ENCODE data around the gene GSTA1.
A peak's percentile ranks its signal among the peaks of the same experiment; 100 is the strongest.
"Not testable (repeated sequence)": the region's sequence is repeated elsewhere in the genome, so short reads cannot be mapped to it uniquely, and the experiment has no call there.

Gene GSTA1

DNA sequence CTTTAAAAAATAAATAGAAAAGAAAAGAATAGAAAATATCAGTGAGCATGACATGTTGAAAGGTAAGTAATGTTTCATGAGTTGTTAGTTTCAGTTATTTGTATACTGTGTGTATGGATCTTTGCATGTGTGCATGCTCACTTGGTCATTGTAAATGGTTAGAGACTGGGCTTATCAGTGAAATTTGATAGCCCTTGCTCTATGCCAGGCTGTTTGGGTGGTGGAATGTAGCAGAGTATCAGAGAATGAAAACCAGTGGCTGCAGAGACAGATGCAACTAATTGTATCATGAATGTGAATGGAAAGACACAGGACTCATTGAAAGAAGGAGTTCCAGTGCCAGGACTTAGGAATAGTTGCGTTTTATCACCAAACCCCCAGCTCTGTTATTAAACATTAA lies 44.5 kb downstream of the GSTA1 start:
- no peak for TF ChIP-seq ZFX (IDR thresholded peaks at IDR 0.05; ENCODE audit: borderline replicate concordance)
- TF ChIP-seq, protein P1, sequence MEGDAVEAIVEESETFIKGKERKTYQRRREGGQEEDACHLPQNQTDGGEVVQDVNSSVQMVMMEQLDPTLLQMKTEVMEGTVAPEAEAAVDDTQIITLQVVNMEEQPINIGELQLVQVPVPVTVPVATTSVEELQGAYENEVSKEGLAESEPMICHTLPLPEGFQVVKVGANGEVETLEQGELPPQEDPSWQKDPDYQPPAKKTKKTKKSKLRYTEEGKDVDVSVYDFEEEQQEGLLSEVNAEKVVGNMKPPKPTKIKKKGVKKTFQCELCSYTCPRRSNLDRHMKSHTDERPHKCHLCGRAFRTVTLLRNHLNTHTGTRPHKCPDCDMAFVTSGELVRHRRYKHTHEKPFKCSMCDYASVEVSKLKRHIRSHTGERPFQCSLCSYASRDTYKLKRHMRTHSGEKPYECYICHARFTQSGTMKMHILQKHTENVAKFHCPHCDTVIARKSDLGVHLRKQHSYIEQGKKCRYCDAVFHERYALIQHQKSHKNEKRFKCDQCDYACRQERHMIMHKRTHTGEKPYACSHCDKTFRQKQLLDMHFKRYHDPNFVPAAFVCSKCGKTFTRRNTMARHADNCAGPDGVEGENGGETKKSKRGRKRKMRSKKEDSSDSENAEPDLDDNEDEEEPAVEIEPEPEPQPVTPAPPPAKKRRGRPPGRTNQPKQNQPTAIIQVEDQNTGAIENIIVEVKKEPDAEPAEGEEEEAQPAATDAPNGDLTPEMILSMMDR (IDR thresholded peaks at IDR 0.05): no peak
- no peak overlapping the region for H3K27ac ChIP-seq

- H3K27ac ChIP-seq: not testable (repeated sequence)
These were observed 45.8 kb downstream of the GSTA1 start for GRCh38 chr6:52757651-52758338.

GRCh38 chr6:52754443-52754842 lies 49.2 kb downstream of the GSTA1 start:
- no peak overlapping the region for H3K27ac ChIP-seq
- no peak for TF ChIP-seq ZFX (IDR thresholded peaks at IDR 0.05; ENCODE audit: borderline replicate concordance)
- TF ChIP-seq, protein P1 (IDR thresholded peaks at IDR 0.05): no peak

DNA sequence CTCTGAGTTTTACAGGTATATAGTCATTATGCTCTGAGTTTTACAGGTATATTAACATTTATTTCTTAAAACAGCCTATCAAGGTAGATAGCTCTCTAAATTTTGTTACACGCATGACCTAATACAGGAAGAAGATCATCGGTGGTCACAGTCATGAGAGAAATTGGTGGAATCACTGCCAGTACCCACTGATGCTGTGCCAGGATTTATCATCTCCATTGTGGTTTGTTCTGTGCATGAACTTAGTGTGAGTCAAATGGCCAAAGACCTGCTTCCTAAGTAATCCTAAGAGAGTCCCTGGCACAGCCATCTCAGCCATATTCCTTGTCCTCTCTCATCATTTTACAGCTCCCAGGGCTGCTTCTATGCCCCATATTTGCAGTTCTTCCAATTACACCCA lies 50.5 kb downstream of the GSTA1 start:
- H3K27ac ChIP-seq: not testable (repeated sequence)

GRCh38 chr6:52752310-52752709 lies 51.3 kb downstream of the GSTA1 start:
- TF ChIP-seq ZFX (IDR thresholded peaks at IDR 0.05; ENCODE audit: borderline replicate concordance): no peak
- TF ChIP-seq, protein P1 (IDR thresholded peaks at IDR 0.05): no peak
- no peak overlapping the region for H3K27ac ChIP-seq

- H3K27ac ChIP-seq: no peak overlapping the region
- TF ChIP-seq, protein P1 (IDR thresholded peaks at IDR 0.05): no peak
- no peak for TF ChIP-seq ZFX (IDR thresholded peaks at IDR 0.05; ENCODE audit: borderline replicate concordance)
These were observed 54.0 kb downstream of the GSTA1 start for GRCh38 chr6:52749556-52750152.

GRCh38 chr6:52747301-52747700 lies 56.3 kb downstream of the GSTA1 start:
- H3K27ac ChIP-seq: not testable (repeated sequence)

GRCh38 chr6:52746213-52746612 lies 57.4 kb downstream of the GSTA1 start:
- TF ChIP-seq, protein P1 (IDR thresholded peaks at IDR 0.05): no peak
- TF ChIP-seq ZFX (IDR thresholded peaks at IDR 0.05; ENCODE audit: borderline replicate concordance): no peak
- H3K27ac ChIP-seq: 0 out of 2 replicates have a peak overlapping the region, but pooled peaks have one; percentile 0

- 0 out of 2 replicates have a peak overlapping the region, but pooled peaks have one; percentile 0 for H3K27ac ChIP-seq
- TF ChIP-seq, protein P1 (IDR thresholded peaks at IDR 0.05): no peak
- no peak for TF ChIP-seq ZFX (IDR thresholded peaks at IDR 0.05; ENCODE audit: borderline replicate concordance)
These were observed 57.8 kb downstream of the GSTA1 start for GRCh38 chr6:52745764-52746201.
